ACC112 (cell line): ENCODE data around the gene KRT74.

Experiments used
- H2AFZ ChIP-seq: fragments of 200-600 bp; sonication (generic); one replicate; pipeline ENCODE4 v1.6.0; 2017; ENCODE audit warnings: antibody characterized with exemption, low read length; ENCODE audit not compliant: unreplicated experiment
- H3K27ac ChIP-seq: fragments of 200-600 bp; sonication (generic); 2 replicates; pipeline ENCODE4 v1.5.1; 2014; ENCODE audit warnings: low read depth, mild to moderate bottlenecking, antibody characterized with exemption, low read length, moderate library complexity
- H3K27me3 ChIP-seq: fragments of 200-600 bp; sonication (generic); 2 replicates; pipeline ENCODE4 v1.6.1; 2014; ENCODE audit warnings: mild to moderate bottlenecking, antibody characterized with exemption, low read length, moderate library complexity, mixed read lengths; ENCODE audit not compliant: insufficient read depth
- H3K36me3 ChIP-seq: fragments of 200-600 bp; sonication (generic); 2 replicates; pipeline ENCODE4 v1.6.1; 2016; ENCODE audit warnings: mild to moderate bottlenecking, antibody characterized with exemption, low read length, moderate library complexity, mixed read lengths; ENCODE audit not compliant: insufficient read depth
- H3K4me1 ChIP-seq: fragments of 200-600 bp; sonication (generic); one replicate; pipeline ENCODE4 v1.6.1; 2016; ENCODE audit warnings: low read length, mixed read lengths; ENCODE audit not compliant: insufficient read depth, unreplicated experiment, control insufficient read depth
- H3K4me3 ChIP-seq: fragments of 200-600 bp; sonication (generic); 2 replicates; pipeline ENCODE4 v1.5.1; 2014; ENCODE audit warnings: mild to moderate bottlenecking, low read depth, low read length
- H3K79me2 ChIP-seq: fragments of 200-600 bp; sonication (generic); one replicate; pipeline ENCODE4 v1.6.0; 2016; ENCODE audit warnings: low read length; ENCODE audit not compliant: control insufficient read depth, unreplicated experiment, insufficient read depth

The KRT74 gene

GRCh38 chr12:52573743-52574142, at the start of gene KRT74:
Gene KRT74 (minus strand): TSS chr12:52573843. CDS start chr12:52573777, 66 bp downstream.
- Histone ChIP-seq H3K79me2 (no peaks in the 10 kb centered on the region), H3K4me1 (no peaks in the 10 kb centered on the region), H3K36me3 (no peaks in the 10 kb centered on the region), H2AFZ (no peak within 1 kb of the TSS), H3K27me3 (peaks cover 51% of the 10 kb centered on the region), H3K4me3 (no peak within 1 kb of the TSS), H3K27ac (no peak within 1 kb of the TSS)

- Histone ChIP-seq H3K27me3 (peaks cover 93% of the 10 kb centered on the region), H3K79me2 (no peaks in the 10 kb centered on the region), H3K4me1 (no peaks in the 10 kb centered on the region)
Measured at GRCh38 chr12:52622349-52622748, 48.7 kb upstream of the KRT74 start.

GRCh38 chr12:52618866-52619265, 45.2 kb upstream of the KRT74 start:
- no peak overlapping the region for H3K4me3 ChIP-seq
- peaks cover 92% of the 10 kb centered on the region for H3K27me3 ChIP-seq

More at GRCh38 chr12:52622349-52622748, 48.7 kb upstream of the KRT74 start:
- Histone ChIP-seq H2AFZ (no peak overlapping the region), H3K27ac (no peak overlapping the region), H3K36me3 (no peaks in the 10 kb centered on the region), H3K4me3 (no peak overlapping the region)

GRCh38 chr12:52618216-52618615, 44.6 kb upstream of the KRT74 start, which contains the start of gene KRT73:
Gene KRT73 (minus strand): TSS chr12:52618559. CDS start chr12:52618524, 35 bp downstream.
- no peak within 1 kb of the TSS for H2AFZ ChIP-seq
- peaks cover 94% of the 10 kb centered on the region for H3K27me3 ChIP-seq
- H3K79me2 ChIP-seq = no peaks in the 10 kb centered on the region
- no peak within 1 kb of the TSS for H3K27ac ChIP-seq
- H3K36me3 ChIP-seq = no peaks in the 10 kb centered on the region
- no peak within 1 kb of the TSS for H3K4me3 ChIP-seq
- H3K4me1 ChIP-seq = no peaks in the 10 kb centered on the region

More at GRCh38 chr12:52618866-52619265, 45.2 kb upstream of the KRT74 start:
- Histone ChIP-seq H3K4me1 (no peaks in the 10 kb centered on the region), H3K36me3 (no peaks in the 10 kb centered on the region), H3K27ac (no peak overlapping the region), H2AFZ (no peak overlapping the region), H3K79me2 (no peaks in the 10 kb centered on the region)

DNA sequence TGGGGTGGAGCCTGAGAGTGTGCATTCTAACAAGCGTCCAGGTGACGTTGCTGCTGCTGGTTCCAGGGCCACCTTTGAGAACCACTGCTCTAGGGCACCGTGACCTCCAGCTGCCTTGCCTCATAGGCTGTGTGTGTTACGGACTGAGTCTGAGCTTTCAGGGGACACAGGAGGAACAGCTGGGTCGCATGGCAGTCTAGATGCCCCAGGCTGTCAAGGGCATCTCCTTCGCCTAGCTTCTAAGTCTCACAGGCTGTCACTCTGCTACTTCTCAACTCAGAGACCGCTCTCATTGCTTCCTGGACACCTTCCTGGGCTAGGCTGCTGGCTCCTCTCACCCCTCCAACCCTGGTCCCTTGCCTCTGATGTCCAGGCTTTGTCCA, 43.8 kb upstream of the KRT74 start:
- H3K4me1 ChIP-seq = no peaks in the 10 kb centered on the region
- no peak overlapping the region for H3K27ac ChIP-seq
- H2AFZ ChIP-seq = no peak overlapping the region
- H3K27me3 ChIP-seq = peaks cover 94% of the 10 kb centered on the region
- H3K79me2 ChIP-seq = no peaks in the 10 kb centered on the region
- no peaks in the 10 kb centered on the region for H3K36me3 ChIP-seq
- H3K4me3 ChIP-seq = no peak overlapping the region

DNA sequence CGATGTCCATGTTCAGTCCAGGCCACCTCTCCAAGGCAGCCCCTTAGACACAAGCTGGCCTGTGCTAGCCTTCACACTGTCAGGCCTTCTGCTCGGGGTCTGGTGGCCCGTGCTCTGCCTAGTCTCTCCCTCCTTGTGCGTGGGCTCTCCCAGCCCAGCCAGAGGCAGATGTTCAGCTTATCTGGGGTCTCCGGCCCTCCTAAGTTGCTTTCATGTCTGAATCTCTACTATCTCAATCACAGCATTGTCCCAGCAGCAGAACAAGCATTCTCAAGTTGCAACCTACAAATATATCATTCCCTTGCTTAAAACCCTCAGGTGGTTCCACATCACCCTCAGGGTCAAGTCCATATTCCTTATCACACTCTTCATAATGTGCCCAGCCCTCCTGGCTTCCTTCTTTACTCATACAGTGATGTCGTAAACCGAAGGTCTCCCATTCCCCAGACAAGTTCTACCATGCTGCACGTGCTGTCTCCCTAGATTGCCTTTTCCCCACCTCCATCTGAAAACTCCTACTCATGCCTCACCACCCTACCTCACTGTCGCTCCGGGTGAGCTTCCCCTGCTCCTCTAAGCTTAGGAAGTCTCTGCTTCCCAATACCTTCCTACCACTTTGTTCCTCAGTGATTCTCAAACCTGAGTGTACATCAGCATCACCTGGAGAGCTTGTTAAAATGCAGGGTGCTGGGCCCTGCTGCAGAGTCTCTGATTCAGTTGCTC, 43.2 kb upstream of the KRT74 start:
- Histone ChIP-seq H3K4me1 (no peaks in the 10 kb centered on the region), H3K27ac (no peak overlapping the region), H3K36me3 (no peaks in the 10 kb centered on the region), H2AFZ (no peak overlapping the region), H3K4me3 (no peak overlapping the region), H3K27me3 (peaks cover 95% of the 10 kb centered on the region), H3K79me2 (no peaks in the 10 kb centered on the region)

DNA sequence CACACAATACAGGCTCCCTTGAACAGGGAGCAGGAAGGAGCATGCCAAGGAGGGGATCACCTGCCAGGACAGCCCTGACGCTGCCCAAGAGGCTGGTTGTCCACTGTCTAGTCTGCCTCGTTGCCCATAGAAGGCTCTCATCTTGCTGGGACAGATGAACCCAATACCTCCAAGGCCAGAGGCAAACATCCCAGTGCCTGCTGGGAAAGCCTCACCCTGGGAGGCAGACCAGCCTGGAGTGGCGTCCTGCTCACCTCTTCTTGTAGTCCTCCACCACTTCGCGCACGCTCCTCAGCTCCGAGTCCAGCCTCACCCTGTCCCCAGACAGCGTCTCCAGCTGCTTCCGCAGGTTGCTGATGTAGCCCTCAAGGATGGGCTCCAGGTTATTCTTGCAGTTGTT, 42.3 kb upstream of the KRT74 start:
- H2AFZ ChIP-seq = no peak overlapping the region
- H3K36me3 ChIP-seq = no peaks in the 10 kb centered on the region

GRCh38 chr12:52615208-52615868, 41.7 kb upstream of the KRT74 start:
- H3K79me2 ChIP-seq = no peaks in the 10 kb centered on the region
- H3K4me1 ChIP-seq = no peaks in the 10 kb centered on the region
- peaks cover 94% of the 10 kb centered on the region for H3K27me3 ChIP-seq
- H3K27ac ChIP-seq = no peak overlapping the region
- H3K36me3 ChIP-seq = no peaks in the 10 kb centered on the region
- H2AFZ ChIP-seq = no peak overlapping the region
- no peak overlapping the region for H3K4me3 ChIP-seq

More for the DNA sequence above, 42.3 kb upstream of the KRT74 start:
- Histone ChIP-seq H3K4me3 (no peak overlapping the region), H3K79me2 (no peaks in the 10 kb centered on the region), H3K27me3 (peaks cover 95% of the 10 kb centered on the region), H3K4me1 (no peaks in the 10 kb centered on the region), H3K27ac (no peak overlapping the region)

DNA sequence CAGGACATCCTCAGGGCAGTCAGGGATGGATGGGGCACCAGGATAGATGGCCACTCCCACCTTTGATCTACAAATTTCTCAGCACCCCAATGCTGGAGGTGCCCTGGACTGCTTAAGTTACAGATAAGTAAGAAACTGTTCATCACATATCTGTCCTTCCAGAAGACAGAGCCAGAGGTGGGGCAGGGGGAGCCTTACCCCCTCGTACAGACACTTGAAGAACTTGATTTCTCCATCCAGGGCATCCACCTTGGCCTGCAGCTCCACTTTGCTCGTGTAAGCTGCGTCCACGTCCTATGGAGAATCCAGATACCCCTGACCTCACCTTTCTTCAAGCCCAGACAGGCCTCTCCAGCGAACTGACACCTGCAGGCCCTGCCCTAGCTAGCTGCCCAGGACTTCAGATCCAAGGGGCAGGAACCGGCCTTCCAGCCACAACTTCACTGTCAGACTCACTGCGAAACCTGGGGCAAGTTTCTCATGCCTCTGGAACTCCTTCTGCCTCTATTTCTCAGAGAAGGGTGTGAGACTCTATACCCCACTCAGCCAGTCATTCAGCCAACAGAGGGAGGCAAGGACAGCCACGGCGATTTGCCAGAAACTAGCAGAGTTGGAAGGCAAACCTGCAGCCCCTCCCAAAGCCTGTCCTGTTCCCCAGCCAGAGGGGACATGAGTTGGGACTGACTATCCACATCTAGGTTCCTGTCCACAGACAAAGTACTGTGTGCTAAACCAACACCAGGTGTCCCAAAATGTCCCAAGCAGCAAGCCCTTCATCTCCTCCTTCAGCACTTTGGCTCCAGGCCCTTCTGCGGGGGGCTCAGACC, 41.0 kb upstream of the KRT74 start:
- H3K79me2 ChIP-seq = no peaks in the 10 kb centered on the region
- H3K27me3 ChIP-seq = peaks cover 96% of the 10 kb centered on the region
- no peaks in the 10 kb centered on the region for H3K36me3 ChIP-seq
- no peak overlapping the region for H3K4me3 ChIP-seq
- no peak overlapping the region for H3K27ac ChIP-seq
- no peak overlapping the region for H2AFZ ChIP-seq
- H3K4me1 ChIP-seq = no peaks in the 10 kb centered on the region

- Histone ChIP-seq H3K79me2 (no peaks in the 10 kb centered on the region), H3K4me1 (no peaks in the 10 kb centered on the region), H3K27ac (no peak overlapping the region), H3K36me3 (no peaks in the 10 kb centered on the region), H2AFZ (no peak overlapping the region), H3K27me3 (peaks cover 96% of the 10 kb centered on the region), H3K4me3 (no peak overlapping the region)
Measured at GRCh38 chr12:52613384-52614030, 39.9 kb upstream of the KRT74 start.
